Measurements from ENCODE around the gene HEBP1.
A peak's percentile ranks its signal among the peaks of the same experiment; 100 is the strongest.
"Not testable (repeated sequence)": the region's sequence is repeated elsewhere in the genome, so short reads cannot be mapped to it uniquely, and the experiment has no call there.

The HEBP1 gene

GRCh38 chr12:12999959-13000615, at the start of gene HEBP1:
Gene HEBP1 (minus strand): TSS chr12:13000265. CDS start chr12:13000114, 151 bp downstream.
- peak; percentile 94 to 95 for DNase-seq (ENCODE audit: low read depth in 1 of 2, low spot score in 1 of 2)

- DNase-seq (ENCODE audit: low read depth in 1 of 2, low spot score in 1 of 2): no peak
Measured at GRCh38 chr12:13049816-13050215, 49.8 kb upstream of the HEBP1 start.

GRCh38 chr12:13046964-13047363, 46.9 kb upstream of the HEBP1 start:
- DNase-seq (ENCODE audit: low read depth in 1 of 2, low spot score in 1 of 2): no peak

GRCh38 chr12:13045816-13046215, 45.8 kb upstream of the HEBP1 start:
- DNase-seq (ENCODE audit: low read depth in 1 of 2, low spot score in 1 of 2): no peak

GRCh38 chr12:13044906-13045299, 44.8 kb upstream of the HEBP1 start:
- no peak for DNase-seq (ENCODE audit: low read depth in 1 of 2, low spot score in 1 of 2)

- DNase-seq (ENCODE audit: low read depth in 1 of 2, low spot score in 1 of 2): peak; percentile 46 to 58
Measured at GRCh38 chr12:13044002-13044905, 44.2 kb upstream of the HEBP1 start, which contains the start of gene FAM234B. Gene FAM234B (plus strand): TSS chr12:13044381. CDS start chr12:13044404, 23 bp downstream.

GRCh38 chr12:13042666-13043230, 42.7 kb upstream of the HEBP1 start:
- no peak for DNase-seq (ENCODE audit: low read depth in 1 of 2, low spot score in 1 of 2)

- DNase-seq (ENCODE audit: low read depth in 1 of 2, low spot score in 1 of 2): no peak
Measured at GRCh38 chr12:13041224-13041623, 41.2 kb upstream of the HEBP1 start.

- no peak for DNase-seq (ENCODE audit: low read depth in 1 of 2, low spot score in 1 of 2)
Measured at GRCh38 chr12:13039328-13039956, 39.4 kb upstream of the HEBP1 start.

GRCh38 chr12:13038491-13039161, 38.6 kb upstream of the HEBP1 start:
- no peak for DNase-seq (ENCODE audit: low read depth in 1 of 2, low spot score in 1 of 2)

- no peak for DNase-seq (ENCODE audit: low read depth in 1 of 2, low spot score in 1 of 2)
Measured at GRCh38 chr12:13036881-13037280, 36.8 kb upstream of the HEBP1 start.

GRCh38 chr12:13035335-13035734, 35.3 kb upstream of the HEBP1 start:
- not testable (repeated sequence) for DNase-seq (ENCODE audit: low read depth in 1 of 2, low spot score in 1 of 2)

- DNase-seq (ENCODE audit: low read depth in 1 of 2, low spot score in 1 of 2): no peak
Measured at GRCh38 chr12:13033476-13033875, 33.4 kb upstream of the HEBP1 start.

GRCh38 chr12:13032164-13032563, 32.1 kb upstream of the HEBP1 start:
- DNase-seq (ENCODE audit: low read depth in 1 of 2, low spot score in 1 of 2): no peak

GRCh38 chr12:13030541-13031291, 30.7 kb upstream of the HEBP1 start:
- no peak for DNase-seq (ENCODE audit: low read depth in 1 of 2, low spot score in 1 of 2)

GRCh38 chr12:13028825-13029570, 28.9 kb upstream of the HEBP1 start:
- DNase-seq (ENCODE audit: low read depth in 1 of 2, low spot score in 1 of 2): no peak

GRCh38 chr12:13027508-13027907, 27.4 kb upstream of the HEBP1 start:
- no peak for DNase-seq (ENCODE audit: low read depth in 1 of 2, low spot score in 1 of 2)

- no peak for DNase-seq (ENCODE audit: low read depth in 1 of 2, low spot score in 1 of 2)
Measured at GRCh38 chr12:13027032-13027431, 27.0 kb upstream of the HEBP1 start.

- DNase-seq (ENCODE audit: low read depth in 1 of 2, low spot score in 1 of 2): no peak
Measured at GRCh38 chr12:13026286-13026685, 26.2 kb upstream of the HEBP1 start.

Measured in activated T-helper 1 cell treated with anti-CD3 and anti-CD28 coated beads, Interleukin-2, amount 50 U/mL, for 16 hours (primary cell).